ENCODE measurements around the gene BCKDHB. TPM values are rescaled to one million over a fixed set of nuclear protein-coding genes. Genes with fewer than 3 reads are reported as not detected.

The BCKDHB gene
- polyA plus RNA-seq, 3 donors = 29.0 to 36.3 (median 32.9) TPM

Other genes starting within 250 kb of the BCKDHB start
- gene ELOVL4, start 159.1 kb upstream of the BCKDHB start, polyA plus RNA-seq (ENCODE audit: insufficient read length in 3 of 3) = 1 to 10 TPM; 3.3 to 3.7 (median 3.7) TPM
- gene TTK, start 102.0 kb upstream of the BCKDHB start, polyA plus RNA-seq (ENCODE audit: insufficient read length in 3 of 3) = 10 to 100 TPM; 16.1 to 30.6 (median 23.4) TPM

Data from renal cortex interstitium (tissue), 3 donors.